Limb (tissue), 2 donors: ENCODE data around the gene PURA.
"Not testable (repeated sequence)": the region's sequence is repeated elsewhere in the genome, so short reads cannot be mapped to it uniquely, and the experiment has no call there.

Experiments
- DNase-seq, 2 donors: peaks; one replicate each; pipeline ENCODE4 v3.0.0-alpha.2; 2016; ENCODE audit errors: extremely low spot score in 2 of 2

Gene PURA

DNA sequence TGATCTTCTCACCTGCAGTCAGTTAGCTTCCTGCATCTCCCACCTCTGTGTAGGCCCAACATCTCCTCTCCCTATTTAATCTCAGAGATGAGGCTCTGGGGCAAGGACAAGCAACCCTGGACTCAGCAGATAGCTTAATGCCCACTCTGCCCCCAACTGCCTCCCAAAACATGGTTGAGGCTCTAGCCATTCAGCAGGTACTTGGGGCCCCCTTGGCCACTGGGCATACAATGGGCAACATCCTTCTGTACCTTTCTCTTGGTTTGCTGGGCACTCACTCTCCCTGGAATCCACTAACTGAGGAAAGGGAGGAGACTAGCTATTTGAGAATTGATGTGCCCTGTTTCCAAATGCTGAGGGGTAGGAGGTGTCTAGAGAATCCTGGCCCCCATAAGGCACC is 21.2 kb downstream of the PURA start:
- no peak for DNase-seq

- no peak for DNase-seq
Observed at GRCh38 chr5:140136624-140137023, 22.7 kb downstream of the PURA start.

GRCh38 chr5:140140435-140140834 is 26.5 kb downstream of the PURA start:
- DNase-seq: no peak

DNA sequence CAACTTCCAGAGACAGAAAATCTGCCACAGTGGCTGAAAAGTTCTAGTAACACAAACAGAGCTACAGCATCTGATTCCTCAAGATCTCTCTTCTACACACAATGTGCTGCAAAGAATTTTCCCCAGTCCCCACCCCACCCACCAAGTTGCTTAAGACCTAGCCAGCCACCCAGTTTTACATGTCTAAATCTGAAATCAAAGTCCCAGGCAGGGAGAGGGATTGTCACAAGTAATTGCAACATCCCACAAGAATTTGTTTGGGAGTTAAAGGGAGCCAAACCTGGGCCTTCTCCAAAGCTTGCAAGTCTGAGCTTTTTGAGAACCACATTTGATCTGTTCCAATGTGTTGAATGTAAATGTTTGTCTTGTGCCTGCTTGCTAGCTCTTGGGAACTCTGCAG is 27.3 kb downstream of the PURA start:
- DNase-seq: no peak

GRCh38 chr5:140142246-140142645 is 28.3 kb downstream of the PURA start:
- DNase-seq: no peak

GRCh38 chr5:140142856-140143255 is 28.9 kb downstream of the PURA start:
- no peak for DNase-seq

GRCh38 chr5:140143521-140144258 is 29.8 kb downstream of the PURA start:
- DNase-seq: no peak

GRCh38 chr5:140145256-140145655 is 31.3 kb downstream of the PURA start:
- no peak for DNase-seq

- peak; percentile 25 to 80 for DNase-seq
Observed at GRCh38 chr5:140145818-140146522, 32.1 kb downstream of the PURA start.

- DNase-seq: no peak
Observed at GRCh38 chr5:140146523-140146842, 32.6 kb downstream of the PURA start.

GRCh38 chr5:140147460-140147859 is 33.6 kb downstream of the PURA start:
- no peak for DNase-seq

DNA sequence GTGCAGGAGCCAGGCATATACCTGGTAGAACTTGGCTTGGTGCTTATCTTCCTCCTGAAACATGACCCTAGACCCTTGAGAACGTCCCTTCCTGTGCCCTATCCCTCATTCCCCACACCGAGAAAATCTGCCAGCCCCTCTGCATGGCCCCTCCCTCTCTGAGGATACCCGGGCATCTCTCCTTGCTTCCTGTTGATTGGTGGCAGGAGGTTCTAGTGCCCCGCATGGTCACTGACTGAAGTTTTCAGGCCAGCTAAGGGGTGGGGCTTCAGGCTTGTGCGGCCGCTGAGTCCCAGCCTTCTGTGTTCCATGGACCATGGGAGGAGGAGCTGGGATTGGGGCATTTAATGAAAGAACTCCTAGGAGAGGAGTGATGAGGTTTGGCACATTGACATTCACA is 34.6 kb downstream of the PURA start:
- no peak for DNase-seq

DNA sequence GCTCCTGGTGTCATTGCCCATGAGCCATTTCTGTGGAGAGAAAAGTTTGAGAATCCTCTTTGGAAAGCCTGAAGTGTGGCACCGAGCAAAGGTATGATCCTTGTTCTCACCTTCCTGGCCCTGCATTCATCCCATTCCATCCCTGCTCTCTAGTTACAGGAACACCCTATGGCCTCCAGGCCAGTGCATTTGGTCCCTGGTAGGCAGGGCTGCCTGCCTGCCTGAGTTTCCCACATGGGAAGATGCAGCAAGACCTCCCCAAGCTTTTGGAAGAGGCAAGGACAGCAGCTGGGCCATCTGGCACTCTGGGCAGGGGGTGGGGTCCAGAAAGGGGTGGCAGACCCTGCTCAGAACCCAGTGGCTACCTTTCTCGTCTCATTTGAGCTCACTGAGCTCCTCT is 36.3 kb downstream of the PURA start:
- no peak for DNase-seq

- DNase-seq: no peak
Observed at GRCh38 chr5:140151144-140152021, 37.5 kb downstream of the PURA start.

GRCh38 chr5:140152022-140152999 is 38.4 kb downstream of the PURA start:
- DNase-seq: no peak

- no peak for DNase-seq
Observed at GRCh38 chr5:140153255-140153654, 39.3 kb downstream of the PURA start.

DNA sequence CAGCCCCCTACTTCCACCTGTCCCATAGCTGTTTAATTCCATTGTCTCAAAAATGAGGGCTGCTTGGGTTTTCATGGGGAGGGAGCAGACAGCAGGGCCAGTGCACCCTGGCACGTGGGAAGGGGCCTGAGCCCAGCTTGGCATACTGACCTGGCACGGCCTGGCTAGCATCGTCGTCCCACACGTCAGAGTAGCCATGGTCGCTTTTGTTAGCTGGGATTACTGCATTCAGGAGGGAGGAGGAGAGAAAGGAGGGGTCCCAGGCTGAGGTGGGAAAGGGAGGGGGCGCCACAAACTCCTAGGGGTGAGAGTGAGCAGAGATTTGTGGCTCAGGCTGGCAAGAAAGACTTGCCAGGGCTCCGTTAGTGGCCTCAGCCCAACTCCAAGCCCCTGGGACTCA is 40.0 kb downstream of the PURA start:
- DNase-seq: no peak

- DNase-seq: not testable (repeated sequence)
Observed at GRCh38 chr5:140154710-140155381, 40.9 kb downstream of the PURA start.

- peak; percentile 89 to 92 for DNase-seq
Observed at GRCh38 chr5:140157032-140157781, 43.3 kb downstream of the PURA start.
